GM23338 (cell line): ENCODE measurements around the gene FOXP1. TPM values are rescaled to one million over a fixed set of nuclear protein-coding genes. Genes with fewer than 3 reads are reported as not detected.

Experiments used
- ATAC-seq: fragments of 200-7000 bp; cut with Tn5 transposase; 3 replicates; pipeline ENCODE4 v1.9.1; 2020
- DNase-seq: peaks from one replicate; pipeline ENCODE4 v3.0.0-alpha.2; 2015; ENCODE audit warnings: low spot score
- H2AFZ ChIP-seq: fragments of 200-600 bp; sonication (generic); 2 replicates; pipeline ENCODE4 v1.8.0; 2016; ENCODE audit warnings: antibody characterized with exemption, mild to moderate bottlenecking, moderate library complexity
- H3F3A ChIP-seq: fragments of 200-600 bp; sonication (generic); replicated peaks from 2 replicates; pipeline ENCODE4 v1.8.0; 2017; ENCODE audit warnings: antibody characterized with exemption, mixed run types, low read depth
- H3K27ac ChIP-seq: fragments of 200-600 bp; sonication (generic); 2 replicates; pipeline ENCODE4 v1.6.1; 2016; ENCODE audit warnings: low read depth
- H3K27me3 ChIP-seq: fragments of 200-600 bp; sonication (generic); 2 replicates; pipeline ENCODE4 v1.8.0; 2016; ENCODE audit warnings: mild to moderate bottlenecking, mixed run types, moderate library complexity; ENCODE audit not compliant: insufficient read depth
- H3K36me3 ChIP-seq: fragments of 200-600 bp; sonication (generic); 2 replicates; pipeline ENCODE4 v1.8.0; 2016; ENCODE audit warnings: mild to moderate bottlenecking; ENCODE audit not compliant: insufficient read depth
- H3K4me1 ChIP-seq: fragments of 200-600 bp; sonication (generic); 2 replicates; pipeline ENCODE4 v1.8.0; 2016; ENCODE audit warnings: mild to moderate bottlenecking, moderate library complexity; ENCODE audit not compliant: insufficient read depth
- H3K4me2 ChIP-seq: fragments of 200-600 bp; sonication (generic); 2 replicates; pipeline ENCODE4 v1.7.1; 2017; ENCODE audit warnings: mixed run types
- H3K4me3 ChIP-seq: fragments of 200-600 bp; sonication (generic); 2 replicates; pipeline ENCODE4 v1.6.1; 2016; ENCODE audit warnings: mixed run types
- H3K79me2 ChIP-seq: fragments of 200-600 bp; sonication (generic); replicated peaks from 2 replicates; pipeline ENCODE4 v1.8.0; 2017; ENCODE audit warnings: mild to moderate bottlenecking; ENCODE audit not compliant: insufficient read depth
- H3K9me2 ChIP-seq: fragments of 200-600 bp; sonication (generic); 2 replicates; pipeline ENCODE4 v1.8.0; 2017; ENCODE audit not compliant: insufficient read depth
- H4K20me1 ChIP-seq: fragments of 200-600 bp; sonication (generic); replicated peaks from 2 replicates; pipeline ENCODE4 v1.8.0; 2017; ENCODE audit warnings: mild to moderate bottlenecking; ENCODE audit not compliant: insufficient read depth
- H3K27ac Mint-ChIP-seq: 2 replicates; pipeline ENCODE4 v1.8.0; 2020; ENCODE audit warnings: inconsistent platforms, mild to moderate bottlenecking, moderate library complexity, mixed read lengths
- H3K27me3 Mint-ChIP-seq: 3 replicates; pipeline ENCODE4 v1.8.0; 2022; ENCODE audit warnings: low read depth, mild to moderate bottlenecking, moderate library complexity, mixed read lengths, inconsistent platforms; ENCODE audit not compliant: insufficient read depth, poor library complexity
- H3K36me3 Mint-ChIP-seq: 3 replicates; pipeline ENCODE4 v1.8.0; 2021; ENCODE audit warnings: low read depth, mild to moderate bottlenecking, inconsistent platforms, moderate library complexity, mixed read lengths
- H3K4me1 Mint-ChIP-seq: 3 replicates; pipeline ENCODE4 v1.8.0; 2020; ENCODE audit warnings: mild to moderate bottlenecking, inconsistent platforms, mixed read lengths
- H3K4me3 Mint-ChIP-seq: 3 replicates; pipeline ENCODE4 v1.8.0; 2021; ENCODE audit warnings: moderate library complexity, mild to moderate bottlenecking, inconsistent platforms, mixed read lengths
- H3K9me3 Mint-ChIP-seq: 3 replicates; pipeline ENCODE4 v1.8.0; 2020; ENCODE audit warnings: moderate library complexity, mild to moderate bottlenecking, inconsistent platforms, mixed read lengths
- CREB1 ChIP-seq: fragments of 250-450 bp; sonication (Bioruptor Pico); IDR thresholded peaks from 2 replicates; pipeline ENCODE4 v1.5.0; 2020; ENCODE audit warnings: low read depth, mild to moderate bottlenecking, moderate library complexity
- CTCF ChIP-seq, 2 experiments: fragments of 200-600 bp in 1 of 2; sonication (generic) in 1 of 2; conservative IDR thresholded peaks; 2 replicates each; pipeline versions ENCODE4 v1.5.1 to v1.6.1; 2016 to 2017; ENCODE audit warnings: antibody characterized with exemption in 2 of 2, low read depth in 2 of 2, mild to moderate bottlenecking in 2 of 2, moderate library complexity in 1 of 2
- ETS1 ChIP-seq: IDR thresholded peaks from 2 replicates; pipeline ENCODE4 v1.6.1; 2016; ENCODE audit warnings: antibody characterized with exemption
- EZH2 ChIP-seq: fragments of 200-600 bp; sonication (generic); IDR thresholded peaks from one replicate; pipeline ENCODE4 v1.8.0; 2017; ENCODE audit warnings: antibody characterized with exemption, mild to moderate bottlenecking, low read depth; ENCODE audit not compliant: unreplicated experiment
- EZH2phosphoT487 ChIP-seq: fragments of 200-600 bp; sonication (generic); IDR thresholded peaks from one replicate; pipeline ENCODE4 v1.8.1; 2018; ENCODE audit warnings: antibody characterized with exemption; ENCODE audit not compliant: unreplicated experiment
- JUNB ChIP-seq: IDR thresholded peaks from one replicate; pipeline ENCODE4 v1.6.1; 2016; ENCODE audit warnings: antibody characterized with exemption; ENCODE audit not compliant: unreplicated experiment
- NANOG ChIP-seq: IDR thresholded peaks from 2 replicates; pipeline ENCODE4 v1.6.1; 2016; ENCODE audit warnings: antibody characterized with exemption, borderline replicate concordance
- POLR2AphosphoS5 ChIP-seq: IDR thresholded peaks from 2 replicates; pipeline ENCODE4 v1.6.1; 2016; ENCODE audit warnings: antibody characterized with exemption, low read depth
- REST ChIP-seq: IDR thresholded peaks from one replicate; pipeline ENCODE4 v1.6.1; 2018; ENCODE audit warnings: antibody characterized with exemption; ENCODE audit not compliant: unreplicated experiment
- STAT1 ChIP-seq: IDR thresholded peaks from one replicate; pipeline ENCODE4 v1.6.1; 2016; ENCODE audit warnings: antibody characterized with exemption; ENCODE audit not compliant: unreplicated experiment
- ZNF114 ChIP-seq: fragments of 250-450 bp; sonication (Bioruptor Pico); IDR thresholded peaks from 2 replicates; pipeline ENCODE4 v1.5.0; 2020; ENCODE audit warnings: mild to moderate bottlenecking, moderate library complexity
- ZNF331 ChIP-seq: fragments of 250-450 bp; sonication (Bioruptor Pico); IDR thresholded peaks from 2 replicates; pipeline ENCODE4 v1.5.0; 2020; ENCODE audit warnings: low read depth, mild to moderate bottlenecking, moderate library complexity
- ZNF462 ChIP-seq: fragments of 250-450 bp; sonication (Bioruptor Pico); IDR thresholded peaks from 2 replicates; pipeline ENCODE4 v1.5.0; 2020; ENCODE audit warnings: mild to moderate bottlenecking, moderate library complexity
- polyA plus RNA-seq: library from polyadenylated mRNA; unstranded; fragments of >200 nt; fragmentation: Nextera tagmentation; extraction: Ambion mirVana; gene quantifications from 2 replicates; pipeline ENCODE4 v1.2.1, GENCODE V29; 2016
- total RNA-seq: library from RNA; depleted of rRNA; stranded (reverse); fragments of >200 nt; shearing (Covaris generic); gene quantifications from 2 replicates; pipeline ENCODE4 v1.2.3, GENCODE V29; 2014

The FOXP1 gene
- total and polyA plus RNA-seq, 2 experiments from 2014 or later = 32.9 to 35.5 TPM

GRCh38 chr3:71041371-71041770, 542.2 kb downstream of the FOXP1 start:
- no peaks in the 10 kb centered on the region for H3K27me3 ChIP-seq
- Mint-ChIP-seq H3K4me1 (peaks cover 28% of the 10 kb centered on the region), H3K4me3 (no peak overlapping the region), H3K36me3 (peaks cover 18% of the 10 kb centered on the region), H3K27ac (no peak overlapping the region), H3K9me3 (no peaks in the 10 kb centered on the region), H3K27me3 (no peaks in the 10 kb centered on the region)
- no peaks in the 10 kb centered on the region for H3K9me2 ChIP-seq
- H3K4me1 ChIP-seq = peaks cover 13% of the 10 kb centered on the region
- 0 out of 2 replicates have a peak, but pooled peaks cover 4% of the 10 kb centered on the region for H3K36me3 ChIP-seq
- no peaks in the 10 kb centered on the region; the same call in none of the 2 replicates for H3K79me2 ChIP-seq
- DNase-seq (no peak), ATAC-seq (no peak)
- no peak overlapping the region for H3K27ac ChIP-seq
- no peak overlapping the region for H3K4me3 ChIP-seq
- no peak overlapping the region for H2AFZ ChIP-seq
- H4K20me1 ChIP-seq = no peaks in the 10 kb centered on the region
- H3K4me2 ChIP-seq = no peak overlapping the region
- TF ChIP-seq NANOG (no peak), CTCF (conservative IDR thresholded peaks at IDR 0.05; ENCODE audit: low read depth in 2 of 2) (no peak), EZH2 (no peak), REST (no peak), CREB1 (CRISPR knock-in tag) (no peak), ZNF331 (CRISPR knock-in tag) (no peak), POLR2AphosphoS5 (no peak), ZNF114 (CRISPR knock-in tag) (no peak), ZNF462 (CRISPR knock-in tag) (no peak), EZH2phosphoT487 (no peak), ETS1 (no peak), JUNB (no peak), STAT1 (no peak)
- no peaks in the 10 kb centered on the region; the same call in 1 of the 2 replicates for H3F3A ChIP-seq
